ENCODE measurements around the gene SLU7. TPM values are rescaled to one million over a fixed set of nuclear protein-coding genes. Genes with fewer than 3 reads are reported as not detected.

Gene SLU7
- total and polyA plus RNA-seq, 7 experiments from 2014 or later: 53.0 to 85.3 (median 77.0) TPM

- DNase-seq (no peak), ATAC-seq (no peak)
- Mint-ChIP-seq H3K4me3 (no peak overlapping the region), H3K36me3 (peaks cover 0 to 4% (median 0%) of the 10 kb centered on the region in 5 donors), H3K27ac (no peak overlapping the region), H3K4me1 (peaks cover 0 to 23% (median 6%) of the 10 kb centered on the region in 7 donors), H3K9me3 (peaks cover 0 to 6% (median 0%) of the 10 kb centered on the region in 11 donors), H3K27me3 (peaks cover 0 to 8% (median 4%) of the 10 kb centered on the region in 5 donors)
- Histone ChIP-seq H3K4me1 (ENCODE audit: control insufficient read depth in 2 of 2, insufficient read depth in 2 of 2, low read length in 2 of 2) (no peaks in the 10 kb centered on the region), H3K4me3 (ENCODE audit: low read length) (no peak overlapping the region), H3K27ac (ENCODE audit: low read depth, low read length) (no peak overlapping the region), H3K9me3 (ENCODE audit: control insufficient read depth in 2 of 3, low read length in 3 of 3) (no peaks in the 10 kb centered on the region), H3K36me3 (ENCODE audit: control insufficient read depth in 2 of 3, insufficient read depth in 3 of 3, low read length in 3 of 3) (no peaks in the 10 kb centered on the region), H3K27me3 (ENCODE audit: control insufficient read depth in 2 of 2, insufficient read depth in 2 of 2, low read length in 2 of 2) (no peaks in the 10 kb centered on the region)
- ChIA-PET CTCF (interaction anchor here (1.6 to 1.9 kb wide), 2 partner anchors 20 kb away, joined by 6 to 8 read pairs; no protein-coding TSS in a partner anchor), POLR2A (no interaction called here)
- intact Hi-C loops (cut with micrococcal nuclease): no loop called here
These were observed 40.2 kb upstream of the SLU7 start for GRCh38 chr5:160458806-160459800.

- no peaks in the 10 kb centered on the region for H3K4me1 ChIP-seq (ENCODE audit: control insufficient read depth in 2 of 2, insufficient read depth in 2 of 2, low read length in 2 of 2)
- Mint-ChIP-seq H3K4me1 (peaks cover 0 to 14% (median 4%) of the 10 kb centered on the region in 7 donors), H3K27me3 (peaks cover 0 to 11% (median 4%) of the 10 kb centered on the region in 5 donors), H3K4me3 (no peak overlapping the region), H3K9me3 (peaks cover 0 to 6% (median 0%) of the 10 kb centered on the region in 11 donors), H3K27ac (no peak overlapping the region), H3K36me3 (peaks cover 0 to 4% (median 0%) of the 10 kb centered on the region in 5 donors)
- ChIA-PET CTCF (no interaction called here), POLR2A (interaction anchor here (0.6 kb wide), 1 partner anchor 36 kb away, joined by 3 read pairs; the partner anchor contains the start of gene PTTG1)
- intact Hi-C loops (cut with micrococcal nuclease): no loop called here
- no peaks in the 10 kb centered on the region for H3K9me3 ChIP-seq (ENCODE audit: control insufficient read depth in 2 of 3, low read length in 3 of 3)
- no peak overlapping the region for H3K27ac ChIP-seq (ENCODE audit: low read depth, low read length)
- ATAC-seq (no peak), DNase-seq (no peak)
- H3K27me3 ChIP-seq (ENCODE audit: control insufficient read depth in 2 of 2, insufficient read depth in 2 of 2, low read length in 2 of 2): no peaks in the 10 kb centered on the region
- H3K4me3 ChIP-seq (ENCODE audit: low read length): no peak overlapping the region
- H3K36me3 ChIP-seq (ENCODE audit: control insufficient read depth in 2 of 3, insufficient read depth in 3 of 3, low read length in 3 of 3): no peaks in the 10 kb centered on the region
These were observed 38.4 kb upstream of the SLU7 start for GRCh38 chr5:160457252-160457651.

DNA sequence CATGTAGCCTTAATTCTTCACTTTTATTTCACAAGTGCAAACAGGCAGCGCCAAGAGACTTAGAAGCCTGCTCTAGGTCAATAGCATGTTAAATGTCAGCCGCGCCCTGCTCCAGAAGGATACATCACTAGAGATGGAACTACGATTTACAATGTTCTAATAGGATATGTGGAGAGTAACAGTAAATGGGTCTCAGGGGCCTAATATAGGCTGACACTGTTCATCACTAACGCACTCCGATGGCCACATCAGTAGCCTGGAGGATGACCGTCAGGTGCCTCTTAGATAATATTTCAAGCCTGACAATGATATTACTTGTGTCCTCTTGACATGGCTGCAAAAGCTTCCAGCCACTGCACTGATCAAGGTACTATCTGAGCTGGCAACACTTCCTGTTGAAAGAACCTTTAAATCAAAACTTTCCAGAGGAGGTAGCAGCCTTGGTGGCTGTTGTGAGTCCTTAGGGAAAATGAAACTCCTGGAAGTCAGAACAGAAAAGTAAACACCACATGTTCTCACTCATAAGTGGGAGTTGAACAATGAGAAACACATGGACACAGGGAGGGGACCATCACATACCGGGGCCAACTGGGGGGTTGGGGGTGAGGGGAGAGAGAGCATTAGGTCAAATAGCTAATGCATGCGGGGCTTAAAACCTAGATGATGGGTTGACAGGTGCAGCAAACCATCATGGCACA is 37.7 kb upstream of the SLU7 start:
- H3K9me3 ChIP-seq (ENCODE audit: control insufficient read depth in 2 of 3, low read length in 3 of 3): no peaks in the 10 kb centered on the region
- no peaks in the 10 kb centered on the region for H3K4me1 ChIP-seq (ENCODE audit: control insufficient read depth in 2 of 2, insufficient read depth in 2 of 2, low read length in 2 of 2)
- intact Hi-C loops (cut with micrococcal nuclease): no loop called here
- no peak overlapping the region for H3K4me3 Mint-ChIP-seq
- H3K4me3 ChIP-seq (ENCODE audit: low read length): no peak overlapping the region
- DNase-seq (no peak), ATAC-seq (no peak)
- H3K27ac Mint-ChIP-seq: no peak overlapping the region
- H3K4me1 Mint-ChIP-seq: peaks cover 0 to 16% (median 4%) of the 10 kb centered on the region in 7 donors
- no peaks in the 10 kb centered on the region for H3K27me3 ChIP-seq (ENCODE audit: control insufficient read depth in 2 of 2, insufficient read depth in 2 of 2, low read length in 2 of 2)
- H3K27me3 Mint-ChIP-seq: peaks cover 0 to 11% (median 4%) of the 10 kb centered on the region in 5 donors
- ChIA-PET POLR2A (interaction anchor here (0.7 kb wide), 1 partner anchor 9 kb away, joined by 4 read pairs; no protein-coding TSS in a partner anchor), CTCF (no interaction called here)
- H3K36me3 Mint-ChIP-seq: peaks cover 0 to 4% (median 0%) of the 10 kb centered on the region in 5 donors
- no peak overlapping the region for H3K27ac ChIP-seq (ENCODE audit: low read depth, low read length)
- peaks cover 0 to 6% (median 0%) of the 10 kb centered on the region in 11 donors for H3K9me3 Mint-ChIP-seq
- no peaks in the 10 kb centered on the region for H3K36me3 ChIP-seq (ENCODE audit: control insufficient read depth in 2 of 3, insufficient read depth in 3 of 3, low read length in 3 of 3)

GRCh38 chr5:160455600-160455999 is 36.7 kb upstream of the SLU7 start:
- no peak overlapping the region for H3K27ac Mint-ChIP-seq
- H3K27me3 Mint-ChIP-seq: peaks cover 0 to 11% (median 4%) of the 10 kb centered on the region in 5 donors
- ChIA-PET POLR2A (no interaction called here), CTCF (no interaction called here)
- H3K9me3 ChIP-seq (ENCODE audit: control insufficient read depth in 2 of 3, low read length in 3 of 3): no peaks in the 10 kb centered on the region
- ATAC-seq (no peak), DNase-seq (no peak)
- intact Hi-C loops (cut with micrococcal nuclease): no loop called here
- no peak overlapping the region for H3K27ac ChIP-seq (ENCODE audit: low read depth, low read length)
- peaks cover 0 to 22% (median 4%) of the 10 kb centered on the region in 7 donors for H3K4me1 Mint-ChIP-seq
- no peak overlapping the region for H3K4me3 Mint-ChIP-seq
- no peaks in the 10 kb centered on the region for H3K4me1 ChIP-seq (ENCODE audit: control insufficient read depth in 2 of 2, insufficient read depth in 2 of 2, low read length in 2 of 2)
- no peaks in the 10 kb centered on the region for H3K27me3 ChIP-seq (ENCODE audit: control insufficient read depth in 2 of 2, insufficient read depth in 2 of 2, low read length in 2 of 2)
- H3K36me3 Mint-ChIP-seq: peaks cover 0 to 4% (median 0%) of the 10 kb centered on the region in 5 donors
- peaks cover 0 to 6% (median 0%) of the 10 kb centered on the region in 11 donors for H3K9me3 Mint-ChIP-seq
- H3K36me3 ChIP-seq (ENCODE audit: control insufficient read depth in 2 of 3, insufficient read depth in 3 of 3, low read length in 3 of 3): no peaks in the 10 kb centered on the region
- H3K4me3 ChIP-seq (ENCODE audit: low read length): no peak overlapping the region

DNA sequence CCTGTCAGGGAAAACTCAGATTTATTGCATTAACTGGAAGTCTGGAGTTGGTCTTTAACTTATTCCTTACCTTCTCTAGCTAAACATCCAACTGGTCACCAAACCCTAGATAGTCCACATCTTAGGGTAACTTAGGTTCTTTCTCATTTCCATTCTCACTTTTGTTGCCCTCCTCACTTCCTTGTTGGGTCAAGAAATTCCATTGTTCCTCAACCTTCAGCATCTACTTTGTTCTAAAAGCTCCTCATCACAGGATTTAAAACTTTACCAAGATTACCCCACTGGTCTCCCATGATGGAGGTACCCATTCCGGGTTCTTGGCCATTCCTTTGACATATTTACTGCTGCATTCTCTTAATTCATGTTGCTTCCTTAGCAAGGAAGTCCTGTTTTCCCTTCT is 34.9 kb upstream of the SLU7 start:
- ChIA-PET CTCF (interaction anchor here (1.8 kb wide), 1 partner anchor 15 kb away, joined by 6 read pairs; no protein-coding TSS in a partner anchor), POLR2A (no interaction called here)
- ATAC-seq (no peak), DNase-seq (no peak)
- Mint-ChIP-seq H3K9me3 (peaks cover 0 to 9% (median 0%) of the 10 kb centered on the region in 11 donors), H3K4me3 (no peak overlapping the region), H3K4me1 (peaks cover 0 to 30% (median 4%) of the 10 kb centered on the region in 7 donors), H3K36me3 (peaks cover 0 to 10% (median 0%) of the 10 kb centered on the region in 5 donors), H3K27ac (no peak overlapping the region), H3K27me3 (peaks cover 0 to 7% (median 4%) of the 10 kb centered on the region in 5 donors)
- Histone ChIP-seq H3K4me1 (ENCODE audit: control insufficient read depth in 2 of 2, insufficient read depth in 2 of 2, low read length in 2 of 2) (no peaks in the 10 kb centered on the region), H3K36me3 (ENCODE audit: control insufficient read depth in 2 of 3, insufficient read depth in 3 of 3, low read length in 3 of 3) (no peaks in the 10 kb centered on the region), H3K4me3 (ENCODE audit: low read length) (no peak overlapping the region), H3K9me3 (ENCODE audit: control insufficient read depth in 2 of 3, low read length in 3 of 3) (no peaks in the 10 kb centered on the region), H3K27me3 (ENCODE audit: control insufficient read depth in 2 of 2, insufficient read depth in 2 of 2, low read length in 2 of 2) (no peaks in the 10 kb centered on the region), H3K27ac (ENCODE audit: low read depth, low read length) (no peak overlapping the region)
- intact Hi-C loops (cut with micrococcal nuclease): no loop called here

- DNase-seq (no peak), ATAC-seq (no peak)
- Mint-ChIP-seq H3K27me3 (peaks cover 0 to 7% (median 4%) of the 10 kb centered on the region in 5 donors), H3K4me1 (peaks cover 0 to 30% (median 4%) of the 10 kb centered on the region in 7 donors), H3K27ac (no peak overlapping the region), H3K9me3 (peaks cover 0 to 9% (median 0%) of the 10 kb centered on the region in 11 donors), H3K4me3 (no peak overlapping the region), H3K36me3 (peaks cover 0 to 12% (median 0%) of the 10 kb centered on the region in 5 donors)
- Histone ChIP-seq H3K4me3 (ENCODE audit: low read length) (no peak overlapping the region), H3K4me1 (ENCODE audit: control insufficient read depth in 2 of 2, insufficient read depth in 2 of 2, low read length in 2 of 2) (no peaks in the 10 kb centered on the region), H3K27ac (ENCODE audit: low read depth, low read length) (no peak overlapping the region), H3K36me3 (ENCODE audit: control insufficient read depth in 2 of 3, insufficient read depth in 3 of 3, low read length in 3 of 3) (no peaks in the 10 kb centered on the region), H3K27me3 (ENCODE audit: control insufficient read depth in 2 of 2, insufficient read depth in 2 of 2, low read length in 2 of 2) (no peaks in the 10 kb centered on the region), H3K9me3 (ENCODE audit: control insufficient read depth in 2 of 3, low read length in 3 of 3) (no peaks in the 10 kb centered on the region)
- POLR2A ChIA-PET: no interaction called here
- CTCF ChIA-PET: interaction anchor here (1.8 kb wide), 1 partner anchor 14 kb away, joined by 6 read pairs; no protein-coding TSS in a partner anchor
- intact Hi-C loops (cut with micrococcal nuclease): no loop called here
These were observed 33.9 kb upstream of the SLU7 start for GRCh38 chr5:160452795-160453194.

All from naive thymus-derived CD4-positive, alpha-beta T cell (primary cell).